NB4 (cell line): ENCODE data around the gene SKAP1.

Source experiments
- DNase-seq: peaks from one replicate; pipeline ENCODE4 v3.0.0; 2010; ENCODE audit warnings: low read depth
- H3K4me3 ChIP-seq: one replicate; pipeline ENCODE4 v1.5.1; 2011; ENCODE audit warnings: mild to moderate bottlenecking, low read depth, low read length, moderate library complexity
- MYC ChIP-seq: IDR thresholded peaks from 2 replicates; pipeline ENCODE4 v1.6.1; 2011; ENCODE audit warnings: low read depth, low read length
- POLR2A ChIP-seq: IDR thresholded peaks from 2 replicates; pipeline ENCODE4 v1.6.1; 2011; ENCODE audit warnings: mild to moderate bottlenecking; ENCODE audit not compliant: insufficient read length; ENCODE audit errors: extremely low read depth
- TF ChIP-seq, protein P1 (sequence below): IDR thresholded peaks from 2 replicates; pipeline ENCODE4 v1.6.1; 2011; ENCODE audit warnings: low read depth, low read length
- TF ChIP-seq, protein P2 (sequence below): IDR thresholded peaks from one replicate; pipeline ENCODE4 v1.5.1; 2012; ENCODE audit warnings: low read depth, low read length

The SKAP1 gene

DNA sequence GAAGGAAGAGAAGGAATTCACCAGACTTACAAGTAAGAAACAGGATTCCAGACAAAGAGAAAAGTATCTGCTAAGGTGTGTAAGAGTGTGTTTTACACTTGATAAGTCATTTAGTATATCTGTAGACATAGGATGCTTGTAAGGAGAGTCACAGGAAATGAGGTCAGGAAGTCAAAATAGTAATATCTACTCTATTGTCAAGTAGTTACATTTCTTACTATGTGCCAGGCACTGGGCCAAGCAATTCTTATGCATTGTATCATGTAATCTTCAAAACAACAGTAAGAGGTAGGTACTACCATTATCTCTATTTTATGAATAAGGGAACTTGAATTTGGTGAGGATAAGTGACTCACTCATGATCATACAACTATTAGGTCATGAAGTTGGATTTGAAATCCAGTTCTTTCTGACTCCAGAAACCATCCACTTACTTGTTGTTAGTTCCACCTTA lies 193.3 kb downstream of the SKAP1 start:
- DNase-seq, result no peak
- TF ChIP-seq, protein P1, sequence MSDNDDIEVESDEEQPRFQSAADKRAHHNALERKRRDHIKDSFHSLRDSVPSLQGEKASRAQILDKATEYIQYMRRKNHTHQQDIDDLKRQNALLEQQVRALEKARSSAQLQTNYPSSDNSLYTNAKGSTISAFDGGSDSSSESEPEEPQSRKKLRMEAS, result no peak
- TF ChIP-seq POLR2A (no peak), MYC (no peak)
- TF ChIP-seq, protein P2, sequence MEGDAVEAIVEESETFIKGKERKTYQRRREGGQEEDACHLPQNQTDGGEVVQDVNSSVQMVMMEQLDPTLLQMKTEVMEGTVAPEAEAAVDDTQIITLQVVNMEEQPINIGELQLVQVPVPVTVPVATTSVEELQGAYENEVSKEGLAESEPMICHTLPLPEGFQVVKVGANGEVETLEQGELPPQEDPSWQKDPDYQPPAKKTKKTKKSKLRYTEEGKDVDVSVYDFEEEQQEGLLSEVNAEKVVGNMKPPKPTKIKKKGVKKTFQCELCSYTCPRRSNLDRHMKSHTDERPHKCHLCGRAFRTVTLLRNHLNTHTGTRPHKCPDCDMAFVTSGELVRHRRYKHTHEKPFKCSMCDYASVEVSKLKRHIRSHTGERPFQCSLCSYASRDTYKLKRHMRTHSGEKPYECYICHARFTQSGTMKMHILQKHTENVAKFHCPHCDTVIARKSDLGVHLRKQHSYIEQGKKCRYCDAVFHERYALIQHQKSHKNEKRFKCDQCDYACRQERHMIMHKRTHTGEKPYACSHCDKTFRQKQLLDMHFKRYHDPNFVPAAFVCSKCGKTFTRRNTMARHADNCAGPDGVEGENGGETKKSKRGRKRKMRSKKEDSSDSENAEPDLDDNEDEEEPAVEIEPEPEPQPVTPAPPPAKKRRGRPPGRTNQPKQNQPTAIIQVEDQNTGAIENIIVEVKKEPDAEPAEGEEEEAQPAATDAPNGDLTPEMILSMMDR, result no peak
- no peak overlapping the region for H3K4me3 ChIP-seq

DNA sequence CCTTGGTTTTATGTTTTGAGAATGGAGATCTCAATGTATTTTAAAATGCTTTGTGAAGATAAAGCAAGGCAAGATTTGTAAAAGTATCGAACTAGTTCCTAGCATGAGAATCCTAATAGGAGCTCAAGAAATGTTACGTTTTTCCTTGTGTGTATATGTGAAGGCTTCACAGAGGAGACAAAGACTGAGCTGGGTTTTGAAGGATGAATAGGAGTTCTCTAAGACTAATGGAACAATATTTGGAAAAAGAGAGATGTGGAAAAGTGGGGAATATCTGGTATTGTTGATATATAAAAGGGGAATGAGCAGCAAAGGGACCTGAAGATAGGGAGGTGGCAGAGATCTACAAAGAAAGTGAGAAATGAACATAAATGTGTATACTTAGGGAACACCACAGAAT lies 195.1 kb downstream of the SKAP1 start:
- TF ChIP-seq, protein P1, result no peak
- TF ChIP-seq POLR2A (no peak), MYC (no peak)
- TF ChIP-seq, protein P2, result no peak
- no peak for DNase-seq
- H3K4me3 ChIP-seq, result no peak overlapping the region

DNA sequence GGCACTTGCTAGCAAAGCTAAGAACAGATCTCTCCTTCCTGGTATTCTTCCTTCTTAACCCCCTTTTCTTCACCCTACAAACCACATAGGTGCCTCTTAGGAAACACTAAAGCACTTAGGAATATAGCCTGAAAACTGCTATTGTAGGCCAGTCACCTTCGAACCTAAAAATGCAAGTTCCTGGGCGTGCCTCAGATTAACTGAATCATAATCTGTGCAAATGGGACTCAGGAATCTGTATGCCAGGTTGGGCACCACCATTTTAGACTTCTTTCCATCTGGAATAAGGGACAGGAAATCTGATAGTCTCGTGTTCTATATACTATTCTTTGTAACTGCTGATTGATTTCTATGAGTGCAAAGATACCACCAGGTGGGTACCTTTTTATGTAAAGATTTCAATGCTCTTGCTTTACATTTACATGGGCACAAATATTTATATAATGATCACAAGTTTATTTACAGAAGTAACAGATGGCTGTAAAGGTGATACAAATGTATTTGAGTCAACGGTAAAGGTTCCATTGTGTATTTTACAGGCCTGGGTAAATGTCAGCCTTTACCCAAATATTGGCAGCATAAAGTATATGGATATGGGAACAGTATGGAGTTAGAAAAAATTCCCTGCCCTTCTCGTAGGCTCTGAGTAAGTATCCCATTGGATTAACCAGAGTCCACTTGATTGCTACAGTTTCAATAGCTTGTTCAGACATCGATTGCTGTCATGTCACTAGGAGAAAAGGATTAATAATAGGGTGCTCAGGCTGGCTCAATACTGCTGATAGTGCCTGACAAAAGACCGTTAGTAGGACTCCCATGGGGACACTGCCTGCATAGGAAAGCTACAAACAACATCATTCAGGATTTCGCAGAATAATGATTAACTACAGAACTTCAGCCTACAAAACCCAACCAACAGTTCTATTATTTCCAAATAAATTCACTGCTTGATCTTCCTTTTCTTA lies 197.7 kb downstream of the SKAP1 start:
- H3K4me3 ChIP-seq, result no peak overlapping the region
- DNase-seq, result no peak
- TF ChIP-seq POLR2A (no peak), MYC (no peak)
- TF ChIP-seq, protein P1, result no peak
- TF ChIP-seq, protein P2, result no peak

DNA sequence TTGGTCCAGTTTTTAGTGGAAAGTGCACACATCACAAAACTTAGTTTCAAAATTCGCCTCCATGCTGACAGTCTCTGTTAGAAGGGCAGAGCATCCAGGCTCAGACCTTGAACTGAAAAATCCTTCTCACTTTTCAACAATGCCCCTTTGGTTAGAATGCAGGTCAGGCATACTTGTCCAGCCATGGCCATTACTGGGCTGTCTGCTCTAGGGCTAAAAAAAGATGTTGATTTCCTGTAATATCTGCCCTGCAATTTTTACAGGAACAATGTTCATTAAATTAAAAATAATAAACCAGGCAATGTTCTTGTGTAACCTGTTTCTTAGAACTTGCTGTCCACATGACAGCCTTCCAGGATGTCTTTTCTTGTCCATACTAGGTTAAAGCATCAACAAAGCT lies 200.1 kb downstream of the SKAP1 start:
- DNase-seq, result no peak
- no peak overlapping the region for H3K4me3 ChIP-seq
- TF ChIP-seq POLR2A (no peak), MYC (no peak)
- TF ChIP-seq, protein P2, result no peak
- TF ChIP-seq, protein P1, result no peak

DNA sequence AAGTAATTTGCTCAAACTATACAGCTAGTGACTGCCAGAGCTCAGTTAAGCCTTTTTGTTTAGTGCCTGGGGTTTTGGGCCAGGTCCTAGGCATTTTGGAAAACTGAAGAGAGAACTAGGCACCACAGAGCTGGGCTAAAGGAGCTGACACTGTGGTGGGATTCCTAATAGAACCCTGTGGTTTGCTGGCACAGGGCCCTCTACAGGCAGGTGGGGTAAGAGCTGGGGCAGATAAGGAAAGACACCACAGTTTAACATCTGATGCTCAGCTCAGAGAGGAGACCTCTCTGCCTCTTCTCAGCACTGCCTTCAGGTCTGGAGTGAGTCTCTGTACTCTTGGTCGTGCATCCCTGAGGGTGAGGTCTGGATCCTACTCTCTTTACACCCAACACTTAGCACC lies 201.3 kb downstream of the SKAP1 start:
- DNase-seq, result peak; percentile 3
- H3K4me3 ChIP-seq, result no peak overlapping the region
- TF ChIP-seq POLR2A, result no peak
- TF ChIP-seq, protein P2, result peak; percentile 46
